ENCODE results near the gene TOP2B.

DNA sequence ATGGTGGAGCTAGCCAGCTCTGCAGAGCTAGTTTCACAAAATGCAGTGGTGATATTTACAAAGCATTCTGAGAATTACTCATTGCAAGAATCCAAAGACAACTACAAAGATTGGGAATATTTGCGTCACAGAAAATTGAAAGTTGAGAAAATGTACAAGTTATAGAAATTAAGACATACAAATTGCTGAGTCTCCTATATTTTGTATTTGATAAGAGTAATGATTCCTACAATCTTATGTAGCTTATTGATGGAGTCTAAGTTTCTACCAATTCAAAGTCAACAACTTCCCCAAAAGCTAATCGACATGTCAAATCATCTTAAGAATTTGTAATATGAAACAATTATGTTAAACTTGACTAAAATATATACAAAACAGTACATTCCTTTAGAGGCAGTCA is 46.4 kb upstream of the TOP2B start:
- TF ChIP-seq, protein P1, sequence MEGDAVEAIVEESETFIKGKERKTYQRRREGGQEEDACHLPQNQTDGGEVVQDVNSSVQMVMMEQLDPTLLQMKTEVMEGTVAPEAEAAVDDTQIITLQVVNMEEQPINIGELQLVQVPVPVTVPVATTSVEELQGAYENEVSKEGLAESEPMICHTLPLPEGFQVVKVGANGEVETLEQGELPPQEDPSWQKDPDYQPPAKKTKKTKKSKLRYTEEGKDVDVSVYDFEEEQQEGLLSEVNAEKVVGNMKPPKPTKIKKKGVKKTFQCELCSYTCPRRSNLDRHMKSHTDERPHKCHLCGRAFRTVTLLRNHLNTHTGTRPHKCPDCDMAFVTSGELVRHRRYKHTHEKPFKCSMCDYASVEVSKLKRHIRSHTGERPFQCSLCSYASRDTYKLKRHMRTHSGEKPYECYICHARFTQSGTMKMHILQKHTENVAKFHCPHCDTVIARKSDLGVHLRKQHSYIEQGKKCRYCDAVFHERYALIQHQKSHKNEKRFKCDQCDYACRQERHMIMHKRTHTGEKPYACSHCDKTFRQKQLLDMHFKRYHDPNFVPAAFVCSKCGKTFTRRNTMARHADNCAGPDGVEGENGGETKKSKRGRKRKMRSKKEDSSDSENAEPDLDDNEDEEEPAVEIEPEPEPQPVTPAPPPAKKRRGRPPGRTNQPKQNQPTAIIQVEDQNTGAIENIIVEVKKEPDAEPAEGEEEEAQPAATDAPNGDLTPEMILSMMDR (IDR thresholded peaks at IDR 0.05): no peak
- TF ChIP-seq POLR2A (IDR thresholded peaks at IDR 0.05; ENCODE audit: low read depth): no peak

Measured in esophagus muscularis mucosa (tissue), 3 donors.